Measurements from ENCODE around the gene PTPN7.

The PTPN7 gene

GRCh38 chr1:202161151-202162046 lies 997 bp upstream of the PTPN7 start:
- Histone ChIP-seq H3K4me3 (ENCODE audit: low read depth, low read length, poor library complexity, severe bottlenecking) (peak overlapping the region; percentile 71), H3K9ac (ENCODE audit: low read length) (peak overlapping the region; percentile 93; the same call in 1 of the 2 replicates), H3K79me2 (ENCODE audit: insufficient read depth, low read length) (no peaks in the 10 kb centered on the region), H2AFZ (ENCODE audit: low read length) (no peak overlapping the region), H3K4me1 (ENCODE audit: insufficient read depth, low read length, severe bottlenecking) (peaks cover 65% of the 10 kb centered on the region), H3K36me3 (ENCODE audit: insufficient read depth, low read length) (peaks cover 23% of the 10 kb centered on the region; the same call in 1 of the 2 replicates), H3F3A (ENCODE audit: insufficient read depth, low read length) (no peaks in the 10 kb centered on the region), H3K4me2 (ENCODE audit: low read length) (peak overlapping the region; percentile 93), H3K27ac (ENCODE audit: low read depth, low read length, poor library complexity, severe bottlenecking) (peak overlapping the region; percentile 95), H3K27me3 (ENCODE audit: insufficient read depth, low read length) (no peaks in the 10 kb centered on the region), H4K20me1 (ENCODE audit: insufficient read depth, low read length) (no peaks in the 10 kb centered on the region), H3K9me3 (ENCODE audit: low read length) (no peaks in the 10 kb centered on the region), H3K9me2 (ENCODE audit: low read depth, low read length) (no peaks in the 10 kb centered on the region)
- TF ChIP-seq EZH2 (IDR thresholded peaks at IDR 0.05; ENCODE audit: borderline replicate concordance, low read length) (no peak), CTCF (IDR thresholded peaks at IDR 0.05; ENCODE audit: low read length) (no peak)

GRCh38 chr1:202159534-202160371 lies 649 bp downstream of the PTPN7 start:
- Histone ChIP-seq H3K9me3 (ENCODE audit: low read length) (no peaks in the 10 kb centered on the region), H3K27me3 (ENCODE audit: insufficient read depth, low read length) (no peaks in the 10 kb centered on the region), H3K79me2 (ENCODE audit: insufficient read depth, low read length) (no peaks in the 10 kb centered on the region), H3K9ac (ENCODE audit: low read length) (peak overlapping the region; percentile 93), H3K4me1 (ENCODE audit: insufficient read depth, low read length, severe bottlenecking) (peaks cover 70% of the 10 kb centered on the region), H2AFZ (ENCODE audit: low read length) (no peak overlapping the region), H3F3A (ENCODE audit: insufficient read depth, low read length) (no peaks in the 10 kb centered on the region), H4K20me1 (ENCODE audit: insufficient read depth, low read length) (no peaks in the 10 kb centered on the region), H3K9me2 (ENCODE audit: low read depth, low read length) (no peaks in the 10 kb centered on the region), H3K4me3 (ENCODE audit: low read depth, low read length, poor library complexity, severe bottlenecking) (peak overlapping the region; percentile 71), H3K4me2 (ENCODE audit: low read length) (peak overlapping the region; percentile 93), H3K36me3 (ENCODE audit: insufficient read depth, low read length) (peaks cover 37% of the 10 kb centered on the region; the same call in 1 of the 2 replicates), H3K27ac (ENCODE audit: low read depth, low read length, poor library complexity, severe bottlenecking) (peak overlapping the region; percentile 95)
- TF ChIP-seq CTCF (IDR thresholded peaks at IDR 0.05; ENCODE audit: low read length), result no peak; the same call in 1 of the 2 replicates
- TF ChIP-seq EZH2 (IDR thresholded peaks at IDR 0.05; ENCODE audit: borderline replicate concordance, low read length), result no peak

- H3K4me2 ChIP-seq (ENCODE audit: low read length), result peak overlapping the region; percentile 93
- no peak overlapping the region for H2AFZ ChIP-seq (ENCODE audit: low read length)
- H3K4me3 ChIP-seq (ENCODE audit: low read depth, low read length, poor library complexity, severe bottlenecking), result peak overlapping the region; percentile 71
- H3F3A ChIP-seq (ENCODE audit: insufficient read depth, low read length), result no peaks in the 10 kb centered on the region
- no peaks in the 10 kb centered on the region for H3K9me3 ChIP-seq (ENCODE audit: low read length)
- no peaks in the 10 kb centered on the region for H3K9me2 ChIP-seq (ENCODE audit: low read depth, low read length)
- H3K27ac ChIP-seq (ENCODE audit: low read depth, low read length, poor library complexity, severe bottlenecking), result peak overlapping the region; percentile 95
- H3K4me1 ChIP-seq (ENCODE audit: insufficient read depth, low read length, severe bottlenecking), result peaks cover 73% of the 10 kb centered on the region
- H3K9ac ChIP-seq (ENCODE audit: low read length), result peak overlapping the region; percentile 93
- H3K36me3 ChIP-seq (ENCODE audit: insufficient read depth, low read length), result peaks cover 41% of the 10 kb centered on the region
- H4K20me1 ChIP-seq (ENCODE audit: insufficient read depth, low read length), result no peaks in the 10 kb centered on the region
- no peaks in the 10 kb centered on the region for H3K27me3 ChIP-seq (ENCODE audit: insufficient read depth, low read length)
- TF ChIP-seq CTCF (IDR thresholded peaks at IDR 0.05; ENCODE audit: low read length) (peak; percentile 76), EZH2 (IDR thresholded peaks at IDR 0.05; ENCODE audit: borderline replicate concordance, low read length) (no peak)
- no peaks in the 10 kb centered on the region for H3K79me2 ChIP-seq (ENCODE audit: insufficient read depth, low read length)
Observed at GRCh38 chr1:202158810-202159533, 1.4 kb downstream of the PTPN7 start.
